Measurements from ENCODE around the gene NEBL.
"Not testable (repeated sequence)": the region's sequence is repeated elsewhere in the genome, so short reads cannot be mapped to it uniquely, and the experiment has no call there.

The NEBL gene

DNA sequence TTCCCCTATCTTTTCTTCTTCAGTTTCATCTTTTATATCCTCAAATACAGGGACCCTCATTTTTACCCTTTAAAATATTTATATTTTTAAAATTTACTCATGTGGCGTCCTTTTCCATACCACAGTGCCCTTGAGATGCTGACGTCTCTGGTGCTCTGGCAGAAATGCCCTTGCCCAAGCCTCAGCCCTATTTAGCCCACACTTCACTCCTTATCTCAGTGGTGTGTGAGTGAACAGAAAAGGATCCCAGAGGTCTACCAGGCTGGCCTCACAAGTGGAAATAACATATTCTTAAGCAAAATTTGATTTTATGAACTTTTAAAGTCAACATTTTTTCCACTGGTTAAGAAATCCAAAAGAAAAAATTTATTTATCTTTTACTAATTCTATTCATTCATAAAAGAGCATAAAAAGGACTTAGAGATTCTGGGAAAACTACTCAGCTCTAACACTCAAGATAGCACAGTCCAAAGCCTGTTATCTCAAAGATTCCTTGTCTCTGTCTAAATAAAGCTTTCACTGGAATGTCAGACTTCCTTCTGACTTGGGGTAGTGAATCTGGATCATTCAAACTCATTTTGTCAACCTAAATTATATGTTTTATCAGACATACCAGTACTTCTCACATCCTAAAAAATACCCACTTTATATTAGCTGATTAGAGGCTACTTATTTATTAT lies at the start of gene NEBL:
TSS of gene NEBL (minus strand) at position 166 of the 680 bp plus-strand sequence. CDS start at position 60, 106 bp downstream.
- no peaks in the 10 kb centered on the region for H3K9me3 Mint-ChIP-seq
- H3K36me3 Mint-ChIP-seq: no peaks in the 10 kb centered on the region
- H3K4me3 Mint-ChIP-seq: no peak within 1 kb of the TSS
- no peaks in the 10 kb centered on the region for H3K27me3 Mint-ChIP-seq
- H3K27ac Mint-ChIP-seq: no peak within 1 kb of the TSS
- H3K4me1 Mint-ChIP-seq: no peaks in the 10 kb centered on the region

- H3K4me3 Mint-ChIP-seq: no peak overlapping the region
- H3K36me3 Mint-ChIP-seq: no peaks in the 10 kb centered on the region
- no peak overlapping the region for H3K27ac Mint-ChIP-seq
- peaks cover 1% of the 10 kb centered on the region for H3K27me3 Mint-ChIP-seq
- no peaks in the 10 kb centered on the region for H3K4me1 Mint-ChIP-seq
- no peaks in the 10 kb centered on the region for H3K9me3 Mint-ChIP-seq
Observed at GRCh38 chr10:20945546-20946332, 48.6 kb upstream of the NEBL start.

GRCh38 chr10:20944789-20945502 lies 47.8 kb upstream of the NEBL start:
- Mint-ChIP-seq H3K9me3 (no peaks in the 10 kb centered on the region), H3K27ac (no peak overlapping the region), H3K36me3 (no peaks in the 10 kb centered on the region), H3K27me3 (peaks cover 1% of the 10 kb centered on the region), H3K4me3 (no peak overlapping the region), H3K4me1 (no peaks in the 10 kb centered on the region)

- H3K36me3 Mint-ChIP-seq, H3K27ac Mint-ChIP-seq, H3K4me1 Mint-ChIP-seq, H3K9me3 Mint-ChIP-seq, H3K27me3 Mint-ChIP-seq, H3K4me3 Mint-ChIP-seq: not testable (repeated sequence)
Observed at GRCh38 chr10:20939414-20939813, 42.3 kb upstream of the NEBL start.

DNA sequence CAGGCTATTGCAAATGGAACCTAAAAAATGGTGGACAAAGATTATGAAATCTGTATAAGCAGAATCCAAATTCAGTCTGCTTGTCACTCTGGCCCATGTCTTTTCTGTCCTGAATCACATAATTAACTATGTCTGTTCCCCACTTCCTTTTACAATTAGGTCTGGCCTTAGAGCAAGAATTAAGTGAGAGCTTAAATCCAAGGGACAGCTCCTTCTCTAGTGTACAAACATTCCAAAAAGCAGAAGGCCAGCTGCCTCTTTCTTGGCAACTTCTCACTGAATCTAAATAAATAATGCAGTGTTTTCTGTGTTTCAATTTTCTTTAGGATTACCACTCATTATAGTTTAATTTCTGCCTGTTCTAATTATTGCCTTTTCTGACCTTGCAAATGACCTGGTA lies 39.3 kb upstream of the NEBL start:
- no peak overlapping the region for H3K4me3 Mint-ChIP-seq
- H3K27ac Mint-ChIP-seq: no peak overlapping the region
- no peaks in the 10 kb centered on the region for H3K4me1 Mint-ChIP-seq
- peaks cover 5% of the 10 kb centered on the region for H3K9me3 Mint-ChIP-seq
- H3K36me3 Mint-ChIP-seq: no peaks in the 10 kb centered on the region
- peaks cover 4% of the 10 kb centered on the region for H3K27me3 Mint-ChIP-seq

DNA sequence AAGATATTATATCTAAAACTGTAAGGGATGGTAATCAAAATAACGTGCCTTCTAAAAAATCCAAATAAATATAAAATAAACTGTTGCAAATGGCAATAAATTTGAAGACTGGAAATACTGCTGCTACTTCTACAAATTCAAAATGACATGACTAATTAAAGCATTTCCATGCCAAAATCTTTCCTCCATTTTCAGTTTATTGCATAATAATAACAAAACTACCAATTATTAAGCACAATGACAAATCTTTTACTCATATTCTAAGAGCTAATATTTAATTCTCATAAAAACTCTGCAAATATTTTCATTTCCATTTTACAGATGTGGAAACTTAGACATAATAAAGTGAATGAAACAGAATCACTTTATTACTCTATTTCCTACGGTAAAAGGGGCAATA lies 38.8 kb upstream of the NEBL start:
- H3K9me3 Mint-ChIP-seq: peaks cover 5% of the 10 kb centered on the region
- H3K4me1 Mint-ChIP-seq: no peaks in the 10 kb centered on the region
- H3K27ac Mint-ChIP-seq: no peak overlapping the region
- no peak overlapping the region for H3K4me3 Mint-ChIP-seq
- H3K27me3 Mint-ChIP-seq: peaks cover 4% of the 10 kb centered on the region
- H3K36me3 Mint-ChIP-seq: no peaks in the 10 kb centered on the region

- no peaks in the 10 kb centered on the region for H3K36me3 Mint-ChIP-seq
- H3K4me3 Mint-ChIP-seq: no peak overlapping the region
- H3K4me1 Mint-ChIP-seq: no peaks in the 10 kb centered on the region
- H3K27me3 Mint-ChIP-seq: peaks cover 4% of the 10 kb centered on the region
- H3K9me3 Mint-ChIP-seq: peaks cover 5% of the 10 kb centered on the region
- no peak overlapping the region for H3K27ac Mint-ChIP-seq
Observed at GRCh38 chr10:20935301-20935700, 38.2 kb upstream of the NEBL start.

DNA sequence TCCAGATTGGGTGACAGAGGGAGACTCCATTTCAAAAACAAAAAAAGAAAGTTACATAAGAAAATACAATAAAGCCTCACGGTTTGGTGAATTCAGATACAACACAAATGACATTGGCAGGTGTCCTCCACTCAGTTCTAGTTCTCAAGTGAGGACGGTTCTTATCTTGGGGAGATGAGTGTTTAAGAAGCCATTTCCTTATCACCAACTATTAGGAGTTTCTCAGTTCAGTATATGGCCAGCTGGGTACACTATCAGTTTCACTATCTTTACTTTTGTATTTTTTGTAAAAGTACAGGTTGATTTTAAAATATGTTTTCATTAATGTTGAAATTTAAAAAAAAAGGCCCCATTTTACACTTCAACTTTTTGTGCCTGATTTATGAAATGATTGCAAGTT lies 36.6 kb upstream of the NEBL start:
- Mint-ChIP-seq H3K36me3 (no peaks in the 10 kb centered on the region), H3K9me3 (peaks cover 3% of the 10 kb centered on the region), H3K27ac (no peak overlapping the region), H3K4me3 (no peak overlapping the region), H3K27me3 (peaks cover 4% of the 10 kb centered on the region), H3K4me1 (no peaks in the 10 kb centered on the region)

DNA sequence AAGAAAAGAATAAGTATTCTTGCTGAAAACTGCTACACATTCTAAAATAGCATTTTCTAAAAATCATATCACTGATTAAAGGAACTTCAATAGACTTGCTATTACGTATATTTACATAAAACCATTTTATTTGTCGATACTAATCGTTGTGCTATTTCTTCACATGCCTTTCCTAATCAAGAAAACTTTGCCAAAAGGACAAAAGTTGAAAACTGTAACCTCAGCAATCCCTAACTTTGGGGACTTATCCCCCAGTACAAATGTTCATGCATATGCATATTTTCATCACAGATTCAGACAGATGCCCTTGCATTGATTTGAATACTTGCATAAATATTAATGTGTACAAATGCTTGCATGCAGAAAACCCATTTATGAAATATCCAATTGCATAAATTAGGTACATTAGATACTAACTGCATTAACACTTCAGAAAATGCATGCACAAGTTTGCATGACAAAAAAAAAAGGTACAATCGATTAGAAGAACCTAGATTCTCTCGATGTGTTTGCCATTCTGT lies 35.6 kb upstream of the NEBL start:
- Mint-ChIP-seq H3K4me1 (no peaks in the 10 kb centered on the region), H3K36me3 (no peaks in the 10 kb centered on the region), H3K4me3 (no peak overlapping the region), H3K27ac (no peak overlapping the region), H3K9me3 (no peaks in the 10 kb centered on the region), H3K27me3 (peaks cover 4% of the 10 kb centered on the region)

GRCh38 chr10:20931156-20931795 lies 34.2 kb upstream of the NEBL start:
- H3K27me3 Mint-ChIP-seq: no peaks in the 10 kb centered on the region
- no peak overlapping the region for H3K27ac Mint-ChIP-seq
- H3K9me3 Mint-ChIP-seq: no peaks in the 10 kb centered on the region
- no peaks in the 10 kb centered on the region for H3K4me1 Mint-ChIP-seq
- no peak overlapping the region for H3K4me3 Mint-ChIP-seq
- no peaks in the 10 kb centered on the region for H3K36me3 Mint-ChIP-seq

- Mint-ChIP-seq H3K36me3 (no peaks in the 10 kb centered on the region), H3K27ac (no peak overlapping the region), H3K4me1 (no peaks in the 10 kb centered on the region), H3K4me3 (no peak overlapping the region), H3K27me3 (no peaks in the 10 kb centered on the region), H3K9me3 (no peaks in the 10 kb centered on the region)
Observed at GRCh38 chr10:20927456-20927855, 30.3 kb upstream of the NEBL start.

GRCh38 chr10:20922451-20922850 lies 25.3 kb upstream of the NEBL start:
- Mint-ChIP-seq H3K36me3 (no peaks in the 10 kb centered on the region), H3K9me3 (no peaks in the 10 kb centered on the region), H3K4me3 (no peak overlapping the region), H3K27ac (no peak overlapping the region), H3K4me1 (no peaks in the 10 kb centered on the region), H3K27me3 (no peaks in the 10 kb centered on the region)

GRCh38 chr10:20922033-20922432 lies 24.9 kb upstream of the NEBL start:
- Mint-ChIP-seq H3K36me3 (no peaks in the 10 kb centered on the region), H3K4me1 (no peaks in the 10 kb centered on the region), H3K4me3 (no peak overlapping the region), H3K27ac (no peak overlapping the region), H3K27me3 (no peaks in the 10 kb centered on the region), H3K9me3 (no peaks in the 10 kb centered on the region)

DNA sequence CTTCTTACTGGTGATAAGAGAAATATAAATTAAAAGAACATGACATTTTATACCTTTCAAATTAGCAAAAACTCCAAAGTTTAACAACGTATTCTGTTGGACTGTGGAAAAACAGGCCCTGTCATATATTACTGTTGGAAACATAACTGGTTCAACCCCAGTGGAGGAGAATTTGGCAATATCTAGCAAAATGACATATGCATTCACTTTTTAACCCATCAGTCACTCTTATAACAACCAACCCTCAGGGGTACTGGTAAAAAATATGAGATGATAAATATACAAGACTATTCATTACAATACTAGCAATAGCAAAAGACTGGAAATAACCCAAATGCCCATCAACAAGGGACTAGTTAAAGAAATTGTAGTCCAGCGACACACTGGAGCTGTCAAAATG lies 22.9 kb upstream of the NEBL start:
- Mint-ChIP-seq H3K36me3 (no peaks in the 10 kb centered on the region), H3K4me3 (no peak overlapping the region), H3K27me3 (no peaks in the 10 kb centered on the region)

GRCh38 chr10:20919481-20919880 lies 22.4 kb upstream of the NEBL start:
- no peak overlapping the region for H3K27ac Mint-ChIP-seq
- H3K36me3 Mint-ChIP-seq: no peaks in the 10 kb centered on the region
- H3K4me3 Mint-ChIP-seq: no peak overlapping the region
- H3K4me1 Mint-ChIP-seq: no peaks in the 10 kb centered on the region
- H3K9me3 Mint-ChIP-seq: no peaks in the 10 kb centered on the region
- H3K27me3 Mint-ChIP-seq: no peaks in the 10 kb centered on the region

More for the DNA sequence above, 22.9 kb upstream of the NEBL start:
- H3K9me3 Mint-ChIP-seq: no peaks in the 10 kb centered on the region
- H3K4me1 Mint-ChIP-seq: no peaks in the 10 kb centered on the region
- H3K27ac Mint-ChIP-seq: no peak overlapping the region

All from activated naive CD4-positive, alpha-beta T cell treated with anti-CD3 and anti-CD28 coated beads, Interleukin-2, amount 50 U/mL, for 24 hours (primary cell).